NT2/D1 (cell line): ENCODE data around the gene CYSRT1.
A peak's percentile ranks its signal among the peaks of the same experiment; 100 is the strongest.

ENCODE experiments used
- DNase-seq: peaks from one replicate; pipeline ENCODE4 v3.0.0-alpha.2; 2011; ENCODE audit warnings: low read depth, low spot score
- H3K27me3 ChIP-seq: 2 replicates; pipeline ENCODE4 v1.6.0; 2011; ENCODE audit warnings: mild to moderate bottlenecking; ENCODE audit not compliant: insufficient read length, insufficient read depth
- H3K36me3 ChIP-seq: 2 replicates; pipeline ENCODE4 v1.6.1; 2011; ENCODE audit warnings: mild to moderate bottlenecking, low read length, mixed read lengths; ENCODE audit not compliant: insufficient read depth, insufficient read length
- H3K4me1 ChIP-seq: 2 replicates; pipeline ENCODE4 v1.5.1; 2011; ENCODE audit not compliant: insufficient read depth, insufficient read length
- H3K4me3 ChIP-seq: 2 replicates; pipeline ENCODE4 v1.5.1; 2011; ENCODE audit warnings: low read depth; ENCODE audit not compliant: insufficient read length
- H3K9ac ChIP-seq: 2 replicates; pipeline ENCODE4 v1.6.0; 2011; ENCODE audit warnings: low read depth; ENCODE audit not compliant: insufficient read length
- H3K9me3 ChIP-seq: 2 replicates; pipeline ENCODE4 v1.5.1; 2011; ENCODE audit warnings: mild to moderate bottlenecking, low read length; ENCODE audit not compliant: insufficient read depth
- SUZ12 ChIP-seq: IDR thresholded peaks from 2 replicates; pipeline ENCODE4 v1.6.1; 2011; ENCODE audit not compliant: insufficient read length, insufficient read depth; ENCODE audit errors: extremely low read depth
- YY1 ChIP-seq: IDR thresholded peaks from 2 replicates; pipeline ENCODE4 v1.6.1; 2011; ENCODE audit not compliant: insufficient read length, insufficient read depth
- ZNF274 ChIP-seq: IDR thresholded peaks from 2 replicates; pipeline ENCODE4 v1.6.1; 2011; ENCODE audit warnings: mild to moderate bottlenecking, low read depth, low read length

CYSRT1 gene

GRCh38 chr9:137219757-137220316, 5.1 kb upstream of the CYSRT1 start:
- H3K9ac ChIP-seq, result no peak overlapping the region
- DNase-seq, result no peak

GRCh38 chr9:137220317-137221094, 4.5 kb upstream of the CYSRT1 start:
- Histone ChIP-seq H3K9ac (no peak overlapping the region), H3K4me1 (peaks cover 27% of the 10 kb centered on the region), H3K4me3 (no peak overlapping the region), H3K27me3 (peaks cover 13% of the 10 kb centered on the region), H3K9me3 (no peaks in the 10 kb centered on the region), H3K36me3 (peaks cover 41% of the 10 kb centered on the region)
- no peak for DNase-seq
- TF ChIP-seq YY1 (no peak), ZNF274 (no peak), SUZ12 (no peak)

More at GRCh38 chr9:137219757-137220316, 5.1 kb upstream of the CYSRT1 start:
- peaks cover 13% of the 10 kb centered on the region for H3K27me3 ChIP-seq
- TF ChIP-seq YY1 (no peak), SUZ12 (no peak), ZNF274 (no peak)
- H3K36me3 ChIP-seq, result peaks cover 48% of the 10 kb centered on the region
- H3K9me3 ChIP-seq, result no peaks in the 10 kb centered on the region
- H3K4me1 ChIP-seq, result peaks cover 23% of the 10 kb centered on the region
- H3K4me3 ChIP-seq, result no peak overlapping the region

- TF ChIP-seq ZNF274 (no peak), YY1 (no peak), SUZ12 (no peak)
- Histone ChIP-seq H3K4me1 (peaks cover 27% of the 10 kb centered on the region), H3K27me3 (peaks cover 13% of the 10 kb centered on the region), H3K4me3 (no peak overlapping the region), H3K36me3 (peaks cover 35% of the 10 kb centered on the region), H3K9me3 (no peaks in the 10 kb centered on the region), H3K9ac (peak overlapping the region; percentile 70)
- no peak for DNase-seq
These were observed 3.9 kb upstream of the CYSRT1 start for GRCh38 chr9:137221095-137221505.

GRCh38 chr9:137221506-137222111, 3.4 kb upstream of the CYSRT1 start:
- H3K9me3 ChIP-seq, result no peaks in the 10 kb centered on the region
- H3K27me3 ChIP-seq, result peaks cover 13% of the 10 kb centered on the region
- TF ChIP-seq ZNF274, result no peak
- TF ChIP-seq SUZ12, result no peak
- TF ChIP-seq YY1, result no peak
- H3K9ac ChIP-seq, result peak overlapping the region; percentile 70
- H3K4me3 ChIP-seq, result peak overlapping the region; percentile 44
- peaks cover 30% of the 10 kb centered on the region for H3K36me3 ChIP-seq
- DNase-seq, result no peak
- H3K4me1 ChIP-seq, result peaks cover 27% of the 10 kb centered on the region

GRCh38 chr9:137222190-137223077, 2.5 kb upstream of the CYSRT1 start, which contains the start of gene RNF208:
RNF208 (minus strand) TSS chr9:137222240; CDS start chr9:137221212, 1,028 bp downstream.
- Histone ChIP-seq H3K4me3 (peak within 1 kb of the TSS; percentile 46), H3K27me3 (peaks cover 13% of the 10 kb centered on the region), H3K36me3 (peaks cover 22% of the 10 kb centered on the region), H3K9ac (peak within 1 kb of the TSS; percentile 85), H3K9me3 (no peaks in the 10 kb centered on the region), H3K4me1 (peaks cover 34% of the 10 kb centered on the region)
- no peak for DNase-seq
- TF ChIP-seq SUZ12, result no peak
- TF ChIP-seq ZNF274, result no peak
- no peak for TF ChIP-seq YY1

- Histone ChIP-seq H3K4me1 (peaks cover 36% of the 10 kb centered on the region), H3K36me3 (peaks cover 13% of the 10 kb centered on the region), H3K9me3 (no peaks in the 10 kb centered on the region), H3K9ac (peak overlapping the region; percentile 96), H3K27me3 (peaks cover 13% of the 10 kb centered on the region), H3K4me3 (peak overlapping the region; percentile 90)
- no peak for TF ChIP-seq ZNF274
- DNase-seq, result peak; percentile 95
These were observed 1.6 kb upstream of the CYSRT1 start for GRCh38 chr9:137223078-137223970.
